ENCODE data around the gene ZBTB7C. TPM values are rescaled to one million over a fixed set of nuclear protein-coding genes. Genes with fewer than 3 reads are reported as not detected.

Gene ZBTB7C
- total RNA-seq, 1 donor from 2014 or later = not detected

- Mint-ChIP-seq H3K4me1 (peaks cover 4% of the 10 kb centered on the region), H3K36me3 (ENCODE audit: low read depth) (no peaks in the 10 kb centered on the region), H3K27ac (no peak overlapping the region), H3K27me3 (peaks cover 47% of the 10 kb centered on the region), H3K4me3 (no peak overlapping the region), H3K9me3 (no peaks in the 10 kb centered on the region)
- no peak for TF ChIP-seq CTCF (IDR thresholded peaks at IDR 0.05)
- CTCF ChIA-PET = no interaction called here
- DNase-seq (no peak), ATAC-seq (ENCODE audit: low read depth) (no peak)
- intact Hi-C loops (cut with micrococcal nuclease) = no loop called here
- POLR2A ChIA-PET = no interaction called here
Observed at GRCh38 chr18:48135436-48135966, 273.7 kb downstream of the ZBTB7C start.

GRCh38 chr18:48134609-48135008 lies 274.6 kb downstream of the ZBTB7C start:
- ATAC-seq (ENCODE audit: low read depth) = no peak
- no peak for TF ChIP-seq CTCF (IDR thresholded peaks at IDR 0.05)
- no peaks in the 10 kb centered on the region for H3K9me3 Mint-ChIP-seq
- intact Hi-C loops (cut with micrococcal nuclease) = no loop called here
- no peak overlapping the region for H3K27ac Mint-ChIP-seq
- peaks cover 46% of the 10 kb centered on the region for H3K27me3 Mint-ChIP-seq
- H3K4me3 Mint-ChIP-seq = no peak overlapping the region
- no peaks in the 10 kb centered on the region for H3K36me3 Mint-ChIP-seq (ENCODE audit: low read depth)
- CTCF ChIA-PET = no interaction called here
- DNase-seq = no peak
- POLR2A ChIA-PET = no interaction called here
- H3K4me1 Mint-ChIP-seq = peaks cover 4% of the 10 kb centered on the region

GRCh38 chr18:48133671-48134251 lies 275.4 kb downstream of the ZBTB7C start:
- Mint-ChIP-seq H3K36me3 (ENCODE audit: low read depth) (no peaks in the 10 kb centered on the region), H3K27me3 (peaks cover 46% of the 10 kb centered on the region), H3K4me3 (no peak overlapping the region), H3K4me1 (peaks cover 4% of the 10 kb centered on the region), H3K27ac (no peak overlapping the region), H3K9me3 (no peaks in the 10 kb centered on the region)
- ATAC-seq (ENCODE audit: low read depth) (no peak), DNase-seq (no peak)
- no peak for TF ChIP-seq CTCF (IDR thresholded peaks at IDR 0.05)
- intact Hi-C loops (cut with micrococcal nuclease) = no loop called here
- CTCF ChIA-PET = no interaction called here
- POLR2A ChIA-PET = no interaction called here

GRCh38 chr18:48132797-48133655 lies 276.2 kb downstream of the ZBTB7C start:
- DNase-seq (no peak), ATAC-seq (ENCODE audit: low read depth) (no peak)
- TF ChIP-seq CTCF (IDR thresholded peaks at IDR 0.05) = no peak
- no peaks in the 10 kb centered on the region for H3K36me3 Mint-ChIP-seq (ENCODE audit: low read depth)
- no peak overlapping the region for H3K27ac Mint-ChIP-seq
- H3K27me3 Mint-ChIP-seq = peaks cover 43% of the 10 kb centered on the region
- ChIA-PET POLR2A (no interaction called here), CTCF (no interaction called here)
- intact Hi-C loops (cut with micrococcal nuclease) = no loop called here
- H3K4me3 Mint-ChIP-seq = no peak overlapping the region
- H3K9me3 Mint-ChIP-seq = no peaks in the 10 kb centered on the region
- peaks cover 4% of the 10 kb centered on the region for H3K4me1 Mint-ChIP-seq

GRCh38 chr18:48131042-48131441 lies 278.1 kb downstream of the ZBTB7C start:
- Mint-ChIP-seq H3K9me3 (no peaks in the 10 kb centered on the region), H3K4me1 (no peaks in the 10 kb centered on the region), H3K36me3 (ENCODE audit: low read depth) (no peaks in the 10 kb centered on the region), H3K27ac (no peak overlapping the region), H3K27me3 (peaks cover 36% of the 10 kb centered on the region), H3K4me3 (no peak overlapping the region)
- DNase-seq = no peak
- no peak for ATAC-seq (ENCODE audit: low read depth)
- CTCF ChIA-PET = no interaction called here
- POLR2A ChIA-PET = no interaction called here
- no peak for TF ChIP-seq CTCF (IDR thresholded peaks at IDR 0.05)
- intact Hi-C loops (cut with micrococcal nuclease) = no loop called here

All from activated B cell treated with CpG ODN at 0.5 μM for 24 hours (primary cell).